HepG2 (cell line): ENCODE data around the gene C17orf58. TPM values are rescaled to one million over a fixed set of nuclear protein-coding genes. Genes with fewer than 3 reads are reported as not detected.

Source experiments
- ARNT2 ChIP-seq: sonication (generic); formaldehyde crosslinking; IDR thresholded peaks from 2 replicates; pipeline ENCODE4 v1.8.0; 2022; ENCODE audit warnings: mild to moderate bottlenecking, low read depth, missing genetic modification reagents, moderate library complexity
- HIVEP1 ChIP-seq: sonication (generic); formaldehyde crosslinking; IDR thresholded peaks from 2 replicates; pipeline ENCODE4 v1.4.0; 2020; ENCODE audit warnings: mild to moderate bottlenecking, missing genetic modification reagents
- KDM6A ChIP-seq: IDR thresholded peaks from 2 replicates; pipeline ENCODE4 v1.6.1; 2016; ENCODE audit warnings: low read depth
- MLX ChIP-seq: IDR thresholded peaks from 2 replicates; pipeline ENCODE4 v1.6.1; 2016
- RFXANK ChIP-seq: IDR thresholded peaks from 2 replicates; pipeline ENCODE4 v1.6.1; 2016
- SP4 ChIP-seq: sonication (generic); formaldehyde crosslinking; IDR thresholded peaks from 2 replicates; pipeline ENCODE4 v1.8.1; 2023; ENCODE audit warnings: mild to moderate bottlenecking, missing genetic modification reagents
- TFE3 ChIP-seq: IDR thresholded peaks from 2 replicates; pipeline ENCODE4 v1.6.1; 2016
- THAP7 ChIP-seq: sonication (generic); formaldehyde crosslinking; IDR thresholded peaks from 2 replicates; pipeline ENCODE4 v1.8.1; 2023; ENCODE audit warnings: mild to moderate bottlenecking, missing genetic modification reagents
- THRA ChIP-seq: sonication (generic); formaldehyde crosslinking; IDR thresholded peaks from 2 replicates; pipeline ENCODE4 v1.4.0; 2020; ENCODE audit warnings: missing genetic modification reagents, borderline replicate concordance
- ZFP90 ChIP-seq: sonication (generic); formaldehyde crosslinking; IDR thresholded peaks from 2 replicates; pipeline ENCODE4 v1.8.0; 2022; ENCODE audit warnings: missing genetic modification reagents, mild to moderate bottlenecking, inconsistent platforms, borderline replicate concordance
- ZFP91 ChIP-seq: sonication (generic); formaldehyde crosslinking; IDR thresholded peaks from 2 replicates; pipeline ENCODE4 v1.9.0; 2022; ENCODE audit warnings: missing genetic modification reagents, mild to moderate bottlenecking, borderline replicate concordance
- ZNF282 ChIP-seq: fragments of 450-650 bp; IDR thresholded peaks from 2 replicates; pipeline ENCODE4 v1.6.1; 2018; ENCODE audit not compliant: partially characterized antibody
- ZNF317 ChIP-seq: sonication (generic); formaldehyde crosslinking; IDR thresholded peaks from 2 replicates; pipeline ENCODE4 v1.5.0; 2020; ENCODE audit warnings: mild to moderate bottlenecking, missing genetic modification reagents
- ZNF383 ChIP-seq: sonication (generic); formaldehyde crosslinking; IDR thresholded peaks from 2 replicates; pipeline ENCODE4 v1.4.0; 2020; ENCODE audit warnings: missing genetic modification reagents, mild to moderate bottlenecking, borderline replicate concordance
- ZNF451 ChIP-seq: sonication (generic); formaldehyde crosslinking; IDR thresholded peaks from 2 replicates; pipeline ENCODE4 v1.5.0; 2020; ENCODE audit warnings: mild to moderate bottlenecking, missing genetic modification reagents
- ZNF503 ChIP-seq: sonication (generic); formaldehyde crosslinking; IDR thresholded peaks from 2 replicates; pipeline ENCODE4 v1.4.0; 2020; ENCODE audit warnings: missing genetic modification reagents
- ZNF512 ChIP-seq: sonication (generic); formaldehyde crosslinking; IDR thresholded peaks from 2 replicates; pipeline ENCODE4 v1.4.0; 2020; ENCODE audit warnings: mild to moderate bottlenecking, missing genetic modification reagents
- ZNF616 ChIP-seq: sonication (generic); formaldehyde crosslinking; IDR thresholded peaks from 2 replicates; pipeline ENCODE4 v1.5.0; 2020; ENCODE audit warnings: low read depth, mild to moderate bottlenecking, missing genetic modification reagents
- ZNF619 ChIP-seq: sonication (generic); formaldehyde crosslinking; IDR thresholded peaks from 2 replicates; pipeline ENCODE4 v1.4.0; 2020; ENCODE audit warnings: mild to moderate bottlenecking, missing genetic modification reagents
- ZNF720 ChIP-seq: sonication (generic); formaldehyde crosslinking; IDR thresholded peaks from 2 replicates; pipeline ENCODE4 v1.4.0; 2020; ENCODE audit warnings: missing genetic modification reagents
- polyA plus RNA-seq, 8 experiments: library from polyadenylated mRNA; depleted of rRNA in 3 of 8; stranded (reverse) in 7 of 8; unstranded in 1 of 8; fragments of >200 nt; fragmentation: Illumina TruSeq in 4 of 8; extraction: Trizol in 4 of 8; gene quantifications; 2 replicates each; pipeline versions ENCODE4 v1.2.1 to v1.2.3, GENCODE V29; 2011 to 2016; ENCODE audit warnings: low read depth in 4 of 8, missing spikeins in 1 of 8, mixed read lengths in 1 of 8; ENCODE audit not compliant: insufficient read depth in 1 of 8
- total RNA-seq, 5 experiments: library from RNA; depleted of rRNA; stranded (reverse); fragments of >200 nt; fragmentation: Illumina TruSeq; extraction: Trizol; gene quantifications; 2 replicates each; pipeline ENCODE4 v1.2.3, GENCODE V29; 2016; ENCODE audit warnings: low read depth in 1 of 5

Gene C17orf58
- total and polyA plus RNA-seq, 2 of the 13 experiments (the other 11 are each of a cell fraction or from before 2014, with no cell fraction given): 15.6 to 15.8 TPM

- TF ChIP-seq ZNF616 (CRISPR knock-in tag) (no peak), THRA (CRISPR knock-in tag) (peak; percentile 88), RFXANK (CRISPR knock-in tag) (peak; percentile 81; the same call in 1 of the 2 replicates), ZNF720 (no peak), ARNT2 (CRISPR knock-in tag) (peak; percentile 98), ZFP91 (peak; percentile 97), HIVEP1 (no peak; the same call in 1 of the 2 replicates), TFE3 (CRISPR knock-in tag) (peak; percentile 87), THAP7 (CRISPR knock-in tag) (peak; percentile 93), KDM6A (CRISPR knock-in tag) (peak; percentile 59; the same call in 1 of the 2 replicates), ZNF282 (no peak), ZNF619 (CRISPR knock-in tag) (peak; percentile 92), ZNF383 (0 out of 2 replicates have a peak, but pooled peaks have one; percentile 51), ZNF512 (CRISPR knock-in tag) (no peak), ZNF317 (CRISPR knock-in tag) (peak; percentile 89), ZFP90 (CRISPR knock-in tag) (peak; percentile 55; the same call in 1 of the 2 replicates), ZNF503 (peak; percentile 85), MLX (CRISPR knock-in tag) (peak; percentile 82; the same call in 1 of the 2 replicates), SP4 (CRISPR knock-in tag) (peak; percentile 94), ZNF451 (CRISPR knock-in tag) (0 out of 2 replicates have a peak, but pooled peaks have one; percentile 26)
Observed at GRCh38 chr17:68019675-68020408, 23.6 kb upstream of the C17orf58 start (continued).
